GM12878 (cell line): Measurements from ENCODE around the gene AAR2. TPM values are rescaled to one million over a fixed set of nuclear protein-coding genes. Genes with fewer than 3 reads are reported as not detected.

Source experiments
- ATAC-seq: fragments of 200-7000 bp; cut with Tn5 transposase; 3 replicates; pipeline ENCODE4 v1.9.1; 2020; ENCODE audit warnings: mild to moderate bottlenecking, moderate library complexity
- BruUV-seq: library from RNA; stranded (reverse); fragments of 400-500 nt; replicated peaks from 2 replicates; lab custom pipeline; 2021; lab: Mats Ljungman, UMichigan
- CTCF ChIA-PET: fragments of 300-600 bp; sonication (Branson Sonifier 250); formaldehyde crosslinking; extraction: SDS; loops from one replicate; lab custom pipeline; 2021; ENCODE audit warnings: inconsistent platforms; lab: Yijun Ruan, JAX
- POLR2A ChIA-PET: fragments of 350-600 bp; formaldehyde crosslinking; extraction: SDS; loops from one replicate; lab custom pipeline; 2021; ENCODE audit warnings: inconsistent platforms; lab: Charles Lee
- RAD21 ChIA-PET: fragments of 300-600 bp; sonication (Branson Sonifier 250); formaldehyde crosslinking; loops from one replicate; lab custom pipeline; 2023; ENCODE audit warnings: antibody characterized with exemption; ENCODE audit not compliant: unreplicated experiment; lab: Charles Lee
- SMC1A ChIA-PET: fragments of 300-600 bp; sonication (Branson Sonifier 250); formaldehyde crosslinking; loops from one replicate; lab custom pipeline; 2023; ENCODE audit not compliant: unreplicated experiment, uncharacterized antibody; lab: Charles Lee
- DNase-seq: peaks from one replicate; pipeline ENCODE4 v3.0.0-alpha.2; 2011; ENCODE audit warnings: low read depth, low spot score
- FAIRE-seq: peaks from 3 replicates; lab custom pipeline; 2011; peaks lifted over from hg19 to GRCh38; lab: Jason Lieb, UNC
- H2AFZ ChIP-seq: 2 replicates; pipeline ENCODE4 v1.6.0; 2011; ENCODE audit warnings: low read depth, low read length, control low read depth; ENCODE audit not compliant: control insufficient read depth
- H3K27ac ChIP-seq: 2 replicates; pipeline ENCODE4 v1.5.1; 2011; ENCODE audit warnings: control low read depth; ENCODE audit not compliant: control insufficient read depth, insufficient read depth
- H3K27me3 ChIP-seq, 2 experiments: replicated peaks in 1 of 2; 2 replicates each; pipeline versions ENCODE4 v1.6.0 to v1.6.1; 2011; ENCODE audit warnings: low read length in 1 of 2; ENCODE audit not compliant: control insufficient read depth in 2 of 2, insufficient read depth in 2 of 2
- H3K36me3 ChIP-seq, 2 experiments: 2 replicates each; pipeline ENCODE4 v1.5.1; 2011; ENCODE audit warnings: low read length in 1 of 2; ENCODE audit not compliant: control insufficient read depth in 2 of 2, insufficient read depth in 2 of 2
- H3K4me1 ChIP-seq: 2 replicates; pipeline ENCODE4 v1.6.1; 2011; ENCODE audit warnings: mild to moderate bottlenecking, low read length, moderate library complexity, mixed read lengths; ENCODE audit not compliant: control insufficient read depth, insufficient read depth
- H3K4me2 ChIP-seq: 2 replicates; pipeline ENCODE4 v1.6.0; 2011; ENCODE audit warnings: control low read depth; ENCODE audit not compliant: control insufficient read depth, insufficient read depth
- H3K4me3 ChIP-seq: fragments of 200-600 bp; sonication (generic); 2 replicates; pipeline ENCODE4 v1.5.1; 2016
- H3K79me2 ChIP-seq: 2 replicates; pipeline ENCODE4 v1.6.0; 2011; ENCODE audit warnings: low read length; ENCODE audit not compliant: control insufficient read depth, insufficient read depth
- H3K9ac ChIP-seq: 2 replicates; pipeline ENCODE4 v1.8.0; 2011; ENCODE audit warnings: low read length, control low read depth, mixed read lengths; ENCODE audit not compliant: control insufficient read depth, insufficient read depth
- H3K9me3 ChIP-seq: replicated peaks from 3 replicates; pipeline ENCODE4 v1.5.1; 2011; ENCODE audit warnings: mild to moderate bottlenecking, low read length; ENCODE audit not compliant: control insufficient read depth, insufficient read depth
- H4K20me1 ChIP-seq: 2 replicates; pipeline ENCODE4 v1.6.0; 2011; ENCODE audit not compliant: control insufficient read depth, insufficient read depth
- BRCA1 ChIP-seq: IDR thresholded peaks from 2 replicates; pipeline ENCODE4 v1.6.1; 2011; ENCODE audit warnings: low read depth, low read length, improper control_type of control experiment
- HDAC2 ChIP-seq: fragments of 200-600 bp; sonication (generic); IDR thresholded peaks from 2 replicates; pipeline ENCODE4 v1.6.1; 2017
- IKZF1 ChIP-seq: fragments of 450-650 bp; conservative IDR thresholded peaks from 2 replicates; pipeline ENCODE4 v1.6.1; 2017; ENCODE audit warnings: antibody characterized with exemption, mild to moderate bottlenecking
- IKZF2 ChIP-seq, 2 experiments: fragments of 450-650 bp; IDR thresholded peaks; 2 replicates each; pipeline ENCODE4 v1.6.1; 2017; ENCODE audit warnings: mild to moderate bottlenecking in 2 of 2, moderate library complexity in 2 of 2
- PAX5 ChIP-seq: IDR thresholded peaks from 2 replicates; pipeline ENCODE4 v1.6.1; 2011; ENCODE audit warnings: low read depth, low read length, borderline replicate concordance
- PML ChIP-seq: IDR thresholded peaks from 2 replicates; pipeline ENCODE4 v1.6.1; 2012; ENCODE audit warnings: low read length, inconsistent platforms
- RBBP5 ChIP-seq: fragments of 200-600 bp; sonication (generic); conservative IDR thresholded peaks from 2 replicates; pipeline ENCODE4 v1.6.1; 2016
- RELA ChIP-seq: fragments of 450-650 bp; IDR thresholded peaks from 2 replicates; pipeline ENCODE4 v1.8.0; 2014; ENCODE audit warnings: borderline replicate concordance; ENCODE audit not compliant: partially characterized antibody
- SKIL ChIP-seq: fragments of 450-650 bp; IDR thresholded peaks from 2 replicates; pipeline ENCODE4 v1.6.1; 2017; ENCODE audit warnings: mild to moderate bottlenecking, low read depth, inconsistent platforms; ENCODE audit not compliant: poor library complexity, severe bottlenecking
- SRF ChIP-seq, 2 experiments: IDR thresholded peaks; 2 replicates each; pipeline ENCODE4 v1.6.1; 2011; ENCODE audit warnings: low read depth in 2 of 2, low read length in 2 of 2, mild to moderate bottlenecking in 1 of 2, moderate library complexity in 1 of 2
- STAT3 ChIP-seq: IDR thresholded peaks from 2 replicates; pipeline ENCODE4 v1.6.1; 2011; ENCODE audit warnings: low read depth, low read length, improper control_type of control experiment
- TCF12 ChIP-seq: IDR thresholded peaks from 2 replicates; pipeline ENCODE4 v1.6.1; 2011; ENCODE audit warnings: low read depth, mild to moderate bottlenecking, low read length
- ZNF592 ChIP-seq: fragments of 450-650 bp; IDR thresholded peaks from 2 replicates; pipeline ENCODE4 v1.6.1; 2017; ENCODE audit warnings: mild to moderate bottlenecking, moderate library complexity
- WGBS: methylation state at CpG from one replicate; pipeline ENCODE4 v1.1.6; 2016; ENCODE audit warnings: low lambda C conversion rate; ENCODE audit not compliant: insufficient replicate concordance, insufficient coverage; ENCODE audit errors: missing lambda C conversion rate; 5-methylcytosine and 5-hydroxymethylcytosine counted together
- in situ Hi-C: fragments of 300-500 bp; cut with MboI; formaldehyde crosslinking; loops from 9 replicates; pipeline ENCODE4 v1.14.3; 2018; ENCODE audit warnings: mixed read lengths
- intact Hi-C: fragments of 100-400 bp; cut with micrococcal nuclease; formaldehyde crosslinking; loops from one replicate; pipeline ENCODE4 v1.14.2; 2022; ENCODE audit not compliant: unreplicated experiment
- polyA plus RNA-seq, 11 experiments: library from polyadenylated mRNA; depleted of rRNA in 4 of 11; unstranded in 6 of 11; stranded (reverse) in 5 of 11; fragments of >200 nt; fragmentation: Nextera tagmentation in 4 of 11; fragmentation: Illumina TruSeq in 1 of 11; extraction: Ambion mirVana in 4 of 11; extraction: Trizol in 1 of 11; gene quantifications; 1 replicate in 1 of 11; 2 replicates in 10 of 11; pipeline versions ENCODE4 v1.2.1 to v1.2.3, GENCODE V29; 2011 to 2016; ENCODE audit warnings: inconsistent platforms in 2 of 11, missing spikeins in 2 of 11, low read depth in 1 of 11
- total RNA-seq, 4 experiments: library from RNA; depleted of rRNA in 3 of 4; stranded (reverse); fragments of >200 nt in 3 of 4; fragmentation: Illumina TruSeq in 1 of 4; extraction: Trizol in 1 of 4; gene quantifications; 2 replicates each; pipeline versions ENCODE4 v1.2.1 to v1.2.3, GENCODE V29; 2013 to 2021

Gene AAR2
- total and polyA plus RNA-seq, 10 of the 15 experiments (the other 5 are each of a cell fraction or from before 2014, with no cell fraction given), result 6.5 to 41.7 (median 30.3) TPM

GRCh38 chr20:36270744-36271638 is 34.7 kb downstream of the AAR2 start (continued):
- TF ChIP-seq PAX5 (no peak), IKZF1 (no peak), IKZF2 (IDR thresholded peaks at IDR 0.05) (no peak), STAT3 (no peak), SRF (IDR thresholded peaks at IDR 0.05; ENCODE audit: low read depth in 2 of 2, low read length in 2 of 2) (no peak), TCF12 (no peak), PML (no peak)

GRCh38 chr20:36271639-36272546 is 35.6 kb downstream of the AAR2 start:
- Histone ChIP-seq H3K9me3 (no peaks in the 10 kb centered on the region), H3K4me1 (no peaks in the 10 kb centered on the region), H3K27ac (no peak overlapping the region), H2AFZ (no peak overlapping the region), H4K20me1 (no peaks in the 10 kb centered on the region), H3K36me3 (no peaks in the 10 kb centered on the region), H3K79me2 (no peaks in the 10 kb centered on the region), H3K9ac (no peak overlapping the region), H3K4me3 (no peak overlapping the region), H3K4me2 (no peak overlapping the region), H3K27me3 (peaks cover 0 to 1% of the 10 kb centered on the region in 2 experiments; a peak in 1 of 4 replicates)
- DNase-seq, result no peak
- in situ Hi-C loops (no loop called here), intact Hi-C loops (loop anchor here (5.0 kb wide), 1 partner anchor 165 kb away; no protein-coding TSS in a partner anchor)
- ChIA-PET SMC1A (no interaction called here), CTCF (interaction anchor here (1.6 to 3.1 kb wide), 2 partner anchors 19 to 167 kb away, joined by 4 to 34 read pairs; no protein-coding TSS in a partner anchor), POLR2A (no interaction called here), RAD21 (no interaction called here)
- no TSS peak for BruUV-seq
- FAIRE-seq, result no peak
- ATAC-seq, result no peak
- 56% methylated on average over 21 of the region's 21 CpGs for WGBS
- TF ChIP-seq ZNF592 (no peak), SKIL (no peak), BRCA1 (no peak), RBBP5 (no peak), HDAC2 (no peak), RELA (no peak)
